KOPT-K1 (cell line): ENCODE data around the gene DACT2.
"Not testable (repeated sequence)": the region's sequence is repeated elsewhere in the genome, so short reads cannot be mapped to it uniquely, and the experiment has no call there.

ENCODE experiments used
- H3K27ac ChIP-seq: fragments of 200-600 bp; sonication (generic); 2 replicates; pipeline ENCODE4 v1.5.1; 2016; ENCODE audit warnings: antibody characterized with exemption, mild to moderate bottlenecking, low read depth, low read length; ENCODE audit not compliant: poor library complexity, severe bottlenecking
- H3K36me3 ChIP-seq: fragments of 200-600 bp; sonication (generic); 2 replicates; pipeline ENCODE4 v1.5.1; 2017; ENCODE audit warnings: antibody characterized with exemption, mild to moderate bottlenecking, low read length, moderate library complexity; ENCODE audit not compliant: insufficient read depth
- H3K9me3 ChIP-seq: fragments of 200-600 bp; sonication (generic); 2 replicates; pipeline ENCODE4 v1.5.1; 2017; ENCODE audit warnings: antibody characterized with exemption, low read length, mild to moderate bottlenecking; ENCODE audit not compliant: insufficient read depth, poor library complexity, severe bottlenecking

DACT2 gene

DNA sequence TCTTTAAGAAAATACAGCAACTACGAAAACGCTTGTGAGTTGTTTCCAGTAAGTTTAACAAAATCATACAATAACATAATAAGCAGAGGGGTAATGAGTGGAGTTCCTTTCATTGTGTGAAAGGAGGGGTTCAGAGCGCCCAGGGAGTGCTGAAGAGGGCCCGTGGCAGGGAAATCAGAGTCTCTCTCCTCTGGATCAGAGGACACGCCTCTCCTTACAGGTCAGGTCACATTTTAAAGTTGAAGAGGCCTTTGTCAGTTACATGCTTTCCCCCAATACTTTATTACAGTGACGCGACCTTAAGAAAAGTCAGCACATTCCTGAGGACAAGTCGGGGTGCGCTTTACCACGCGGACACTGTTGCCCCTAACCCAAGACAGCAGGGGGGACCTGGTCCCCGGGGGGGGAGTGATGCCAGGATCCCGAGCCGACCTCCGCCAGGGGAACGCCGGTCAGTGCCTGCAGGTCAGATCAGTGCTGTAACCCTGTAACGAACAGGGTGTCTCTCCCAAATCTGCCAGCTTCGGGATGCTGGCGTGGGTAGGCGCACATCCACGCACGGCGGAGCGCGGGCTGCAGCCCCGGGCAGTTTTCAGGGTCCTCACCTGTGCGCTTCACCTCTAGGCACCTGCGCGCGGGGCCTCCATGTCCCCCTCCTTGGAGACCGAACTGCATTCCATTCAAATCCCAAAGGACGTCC lies 848 bp downstream of the DACT2 start:
- Histone ChIP-seq H3K9me3 (peaks cover 6% of the 10 kb centered on the region), H3K36me3 (no peaks in the 10 kb centered on the region), H3K27ac (no peak overlapping the region)

DNA sequence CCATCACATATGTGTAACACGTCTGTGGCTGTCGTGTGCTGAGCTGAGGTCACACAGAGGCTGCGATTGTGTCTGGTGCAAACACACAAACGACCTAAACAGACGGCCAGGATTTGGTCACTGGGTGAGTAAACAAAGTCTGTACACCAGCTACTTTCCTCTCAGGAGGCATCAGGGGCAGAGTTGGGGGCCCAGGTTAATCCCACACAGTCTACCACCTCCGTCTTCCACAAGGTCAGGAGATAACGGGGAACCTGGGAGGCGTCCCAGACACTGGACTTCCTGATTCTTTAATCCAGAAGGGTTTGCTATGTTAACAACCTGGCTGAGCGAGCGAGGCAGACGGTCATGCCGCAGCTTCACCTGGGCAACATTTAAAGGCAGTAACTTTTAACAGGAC lies 1.5 kb downstream of the DACT2 start:
- Histone ChIP-seq H3K27ac (no peak overlapping the region), H3K9me3 (peaks cover 6% of the 10 kb centered on the region), H3K36me3 (no peaks in the 10 kb centered on the region)

DNA sequence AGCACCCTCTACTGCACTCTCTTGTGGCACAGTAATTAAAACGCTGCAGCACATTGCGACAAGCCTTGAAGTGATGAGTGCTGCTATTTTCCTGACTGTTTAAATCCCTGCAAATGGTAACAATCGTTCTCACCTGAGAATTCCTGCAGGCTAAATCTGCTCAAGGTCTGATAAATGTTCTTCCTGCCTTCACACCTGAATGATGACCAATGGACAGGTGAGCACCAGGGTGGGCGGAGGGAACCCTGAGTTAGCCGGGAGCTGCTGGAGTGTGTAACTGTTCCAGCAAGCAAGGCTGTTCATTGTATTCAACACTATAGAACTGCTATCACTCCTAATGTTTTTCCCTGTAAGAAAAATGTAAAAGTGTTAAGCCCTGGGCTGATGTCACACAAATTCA lies 4.0 kb downstream of the DACT2 start:
- no peak overlapping the region for H3K27ac ChIP-seq
- no peaks in the 10 kb centered on the region for H3K36me3 ChIP-seq
- H3K9me3 ChIP-seq: no peaks in the 10 kb centered on the region

DNA sequence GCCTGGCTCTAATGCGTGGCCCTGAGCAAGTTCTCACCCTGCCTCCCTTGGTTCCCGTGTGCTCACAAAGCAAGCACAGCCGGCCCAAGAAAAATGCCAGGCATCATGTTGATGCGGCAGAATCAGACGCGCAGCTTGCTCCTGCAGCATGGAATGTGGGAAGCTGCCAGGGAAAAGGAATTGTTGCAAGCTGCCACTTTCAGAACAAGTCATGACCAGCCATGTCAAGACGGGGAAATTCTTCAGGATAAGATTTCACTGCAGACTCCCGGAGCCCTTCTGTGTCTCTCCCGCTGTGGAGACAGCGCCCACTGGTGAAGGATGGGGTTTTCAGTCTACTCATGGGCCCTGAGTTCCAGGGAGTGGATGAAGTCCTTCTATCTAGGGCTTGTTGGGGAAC lies 4.6 kb downstream of the DACT2 start:
- no peaks in the 10 kb centered on the region for H3K9me3 ChIP-seq
- H3K27ac ChIP-seq: no peak overlapping the region

DNA sequence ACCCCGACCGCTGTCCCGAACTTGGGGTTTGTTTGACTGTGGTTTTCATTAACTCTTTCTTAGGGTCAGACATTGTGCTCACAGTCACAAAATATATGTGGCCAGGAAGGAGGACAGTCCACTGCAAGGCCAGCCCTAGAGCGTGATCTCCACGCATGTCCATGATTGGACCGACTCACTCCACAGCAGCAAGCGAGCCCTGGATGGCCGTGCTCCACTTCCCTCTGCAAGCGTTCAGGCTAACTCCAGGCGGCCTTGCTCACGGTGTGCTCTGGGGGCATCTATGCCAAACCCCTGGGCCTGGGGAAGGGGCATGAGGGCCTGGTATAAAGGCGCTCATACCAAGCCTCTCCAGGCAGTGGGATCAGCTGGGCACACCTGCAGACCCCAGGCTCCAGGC lies 5.6 kb downstream of the DACT2 start:
- H3K36me3 ChIP-seq: no peaks in the 10 kb centered on the region
- H3K27ac ChIP-seq: no peak overlapping the region
- no peaks in the 10 kb centered on the region for H3K9me3 ChIP-seq

More for the DNA sequence above, 4.6 kb downstream of the DACT2 start:
- H3K36me3 ChIP-seq: no peaks in the 10 kb centered on the region

DNA sequence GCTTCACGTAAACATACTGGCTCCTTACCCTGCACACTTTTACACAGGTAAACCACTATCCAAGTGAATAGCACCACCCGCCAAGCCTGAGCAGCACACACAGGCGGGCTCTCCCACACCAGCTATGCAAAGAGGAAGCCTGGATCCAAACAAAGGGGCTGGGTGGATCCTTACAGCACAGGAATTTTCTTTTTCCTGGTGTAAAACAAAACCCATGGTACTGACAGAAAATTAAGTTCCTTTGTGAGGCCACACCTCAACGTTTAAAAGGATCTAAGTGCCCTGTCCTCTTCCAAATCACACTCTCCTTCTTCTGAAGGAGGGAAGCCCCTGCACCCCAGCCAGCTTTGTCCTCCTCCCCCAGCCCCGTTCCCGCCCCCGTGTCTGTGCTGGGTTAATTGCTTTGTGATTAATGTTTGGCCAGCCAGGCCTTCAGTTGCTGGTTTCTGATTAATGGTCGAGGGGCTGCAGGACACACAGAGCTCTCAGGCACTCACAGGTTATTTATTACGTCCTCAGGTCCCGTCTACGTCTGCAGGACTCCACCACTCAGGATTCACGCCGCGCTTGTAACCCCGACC lies 6.1 kb downstream of the DACT2 start:
- no peaks in the 10 kb centered on the region for H3K9me3 ChIP-seq
- no peak overlapping the region for H3K27ac ChIP-seq
- H3K36me3 ChIP-seq: no peaks in the 10 kb centered on the region

DNA sequence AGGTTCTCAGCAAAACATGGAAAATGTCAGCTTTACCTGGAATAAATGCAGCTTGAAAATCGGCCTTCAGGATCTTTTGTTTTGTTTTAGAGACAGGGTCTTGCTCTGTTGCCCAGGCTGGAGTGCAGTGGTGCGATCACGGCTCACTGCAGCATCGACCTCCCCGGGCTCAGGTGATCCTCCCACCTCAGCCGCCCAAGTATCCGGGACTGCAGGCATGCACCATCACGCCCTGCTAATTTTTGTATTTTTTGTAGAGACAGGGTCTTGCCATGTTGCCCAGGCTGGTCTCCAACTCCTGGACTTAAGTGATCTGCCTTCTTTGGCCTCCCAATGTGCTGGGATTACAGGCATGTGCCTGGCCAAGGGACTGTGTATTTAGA lies 7.5 kb downstream of the DACT2 start:
- not testable (repeated sequence) for H3K9me3 ChIP-seq, H3K36me3 ChIP-seq, H3K27ac ChIP-seq

DNA sequence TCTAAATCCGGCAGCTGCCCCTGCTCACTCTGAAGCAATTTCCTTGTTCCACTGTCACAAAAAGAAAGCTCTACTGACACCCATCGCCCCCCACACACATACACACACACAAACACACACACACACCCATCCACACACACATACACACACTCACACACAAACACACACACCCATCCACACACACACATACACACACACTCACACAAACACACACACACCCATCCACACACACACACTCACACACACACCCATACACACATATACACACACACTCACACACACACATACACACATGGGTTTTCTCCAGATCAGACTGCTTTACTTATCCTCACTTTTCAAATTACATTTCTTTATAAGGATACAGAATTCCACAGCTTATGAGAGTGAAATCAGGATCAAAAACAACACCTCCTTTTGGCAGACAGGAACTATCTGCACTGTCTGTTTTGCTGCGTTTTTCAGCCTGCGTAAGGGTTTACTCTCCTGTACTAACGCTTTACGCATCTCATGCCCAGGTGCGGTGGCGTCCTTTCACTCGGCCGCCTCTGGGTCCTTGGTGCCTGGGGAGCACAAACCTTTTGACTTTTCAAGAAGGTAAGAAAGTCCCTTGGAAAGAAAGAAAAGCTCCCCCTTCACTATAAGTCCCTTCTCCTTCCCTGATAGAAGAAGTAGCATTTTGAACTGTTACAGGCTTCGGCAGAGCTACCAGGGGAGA lies 8.0 kb downstream of the DACT2 start:
- H3K9me3 ChIP-seq: no peaks in the 10 kb centered on the region
- H3K27ac ChIP-seq: no peak overlapping the region
- H3K36me3 ChIP-seq: no peaks in the 10 kb centered on the region

DNA sequence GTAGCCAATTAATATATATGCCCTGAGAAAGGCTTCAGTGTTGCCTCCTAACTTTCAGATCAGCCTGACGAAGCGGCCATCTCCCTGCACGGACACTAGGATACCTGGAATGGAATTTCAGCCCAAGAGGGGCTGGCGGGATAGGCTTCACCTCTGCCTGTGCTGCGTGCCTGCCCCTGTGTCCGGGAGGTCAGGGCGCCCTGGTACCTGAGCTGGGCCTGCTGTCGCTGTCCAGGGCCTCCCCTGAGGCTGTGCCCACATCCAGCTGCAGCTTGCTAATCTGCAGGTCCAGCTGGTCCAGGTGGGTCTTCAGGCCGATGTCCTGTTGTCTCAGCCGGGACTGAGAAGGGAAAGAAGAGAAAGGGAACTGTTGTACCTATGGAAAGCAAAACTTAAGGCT lies 8.6 kb downstream of the DACT2 start:
- Histone ChIP-seq H3K9me3 (no peaks in the 10 kb centered on the region), H3K36me3 (no peaks in the 10 kb centered on the region)

DNA sequence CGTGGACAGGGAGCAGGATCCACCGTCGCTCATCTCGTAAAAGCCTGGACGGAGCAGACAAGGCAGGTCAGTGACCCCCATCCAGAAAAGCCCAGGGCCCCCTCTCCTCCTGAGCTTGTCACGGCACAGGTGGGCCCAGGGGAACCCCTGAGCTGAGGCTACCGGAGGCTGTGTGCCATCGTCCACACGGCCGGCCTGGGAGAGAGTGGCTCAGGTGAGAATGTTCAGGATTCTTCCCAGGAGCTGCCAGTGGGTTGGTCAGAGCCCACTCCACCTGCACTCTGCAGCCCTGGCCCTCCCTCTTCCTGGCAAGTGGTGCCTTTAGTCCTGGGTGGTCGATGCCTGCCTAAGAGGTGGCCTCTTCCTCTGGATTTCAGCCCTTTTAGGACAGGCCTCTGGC lies 9.2 kb downstream of the DACT2 start:
- H3K9me3 ChIP-seq: no peaks in the 10 kb centered on the region
- H3K27ac ChIP-seq: no peak overlapping the region
- H3K36me3 ChIP-seq: no peaks in the 10 kb centered on the region

More for the DNA sequence above, 8.6 kb downstream of the DACT2 start:
- no peak overlapping the region for H3K27ac ChIP-seq

DNA sequence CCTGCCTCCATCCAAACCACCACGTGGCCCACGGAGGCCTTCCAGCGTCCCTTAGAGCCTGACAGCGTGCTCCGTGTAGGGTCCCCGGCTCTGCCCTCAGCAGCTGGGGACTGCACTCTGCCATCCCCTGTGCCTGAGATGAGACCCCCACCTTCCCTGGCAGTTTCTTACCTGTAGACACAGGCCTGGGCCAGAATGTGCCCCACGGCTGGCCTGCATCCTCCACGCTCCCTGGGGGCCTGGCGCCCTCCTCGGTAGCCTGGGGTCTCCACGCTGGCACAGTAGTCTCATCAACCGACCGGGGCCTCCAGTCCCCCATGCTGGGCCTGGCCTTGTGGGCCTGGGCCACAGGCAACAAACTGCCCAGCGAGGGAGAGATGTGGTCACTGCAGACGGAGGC lies 9.6 kb downstream of the DACT2 start:
- Histone ChIP-seq H3K36me3 (no peaks in the 10 kb centered on the region), H3K27ac (no peak overlapping the region), H3K9me3 (no peaks in the 10 kb centered on the region)

DNA sequence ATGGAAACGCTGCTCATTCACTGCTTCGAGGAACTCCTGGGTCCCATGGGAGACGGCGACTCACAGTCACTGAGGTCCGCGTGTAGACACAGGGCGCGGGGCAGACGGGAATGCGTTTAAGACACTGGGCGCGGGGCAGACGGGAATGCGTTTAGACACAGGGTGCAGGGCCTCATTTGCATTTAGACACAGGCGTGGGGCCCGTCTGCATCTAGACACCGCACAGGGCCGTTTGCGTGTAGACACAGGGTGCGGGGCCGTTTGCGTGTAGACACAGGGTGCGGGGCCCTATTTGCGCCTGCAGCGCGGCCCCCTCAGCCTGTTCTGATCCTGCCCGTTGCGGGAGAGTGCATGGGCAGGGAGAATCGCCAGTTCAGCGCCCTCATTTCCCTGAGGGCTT lies 10.4 kb downstream of the DACT2 start:
- Histone ChIP-seq H3K36me3 (no peaks in the 10 kb centered on the region), H3K27ac (no peak overlapping the region), H3K9me3 (no peaks in the 10 kb centered on the region)

DNA sequence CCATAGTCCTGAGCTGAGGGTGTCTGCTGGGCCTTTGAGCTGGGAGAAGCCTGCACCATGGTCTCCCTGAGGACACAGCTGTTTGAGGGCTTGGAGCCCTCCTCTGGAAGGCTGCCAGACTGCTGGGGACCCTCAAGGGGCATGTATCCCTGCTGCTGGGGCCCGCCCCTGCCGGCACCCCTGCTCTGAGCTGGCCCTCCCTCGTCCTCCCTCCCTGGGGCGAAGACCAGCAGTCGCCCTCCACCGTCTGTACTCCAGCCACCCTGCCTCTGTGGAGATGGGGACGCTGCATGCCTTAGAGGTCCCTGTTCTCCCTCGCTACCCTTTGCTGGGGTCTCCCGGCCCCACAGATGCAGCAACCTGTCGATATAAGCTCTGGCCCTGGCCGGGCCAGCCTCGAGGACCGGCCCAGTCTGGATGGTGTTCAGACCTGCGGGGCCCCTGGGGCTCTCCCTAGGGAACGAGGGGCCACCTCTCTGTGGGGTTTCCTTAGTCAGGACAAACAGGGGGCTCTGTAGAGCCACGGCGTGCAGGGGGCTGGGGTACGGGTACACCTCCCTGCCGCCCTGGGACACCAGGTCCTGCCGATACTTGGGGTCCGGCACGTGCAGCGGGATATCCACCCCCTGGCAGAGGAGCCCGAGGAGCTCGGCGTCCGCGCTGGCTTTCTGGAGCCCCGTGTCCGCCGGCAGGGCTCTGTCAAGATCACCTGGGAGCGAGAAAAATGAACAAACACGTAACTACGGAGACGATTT lies 11.0 kb downstream of the DACT2 start:
- no peaks in the 10 kb centered on the region for H3K36me3 ChIP-seq
- H3K27ac ChIP-seq: no peak overlapping the region
- no peaks in the 10 kb centered on the region for H3K9me3 ChIP-seq

DNA sequence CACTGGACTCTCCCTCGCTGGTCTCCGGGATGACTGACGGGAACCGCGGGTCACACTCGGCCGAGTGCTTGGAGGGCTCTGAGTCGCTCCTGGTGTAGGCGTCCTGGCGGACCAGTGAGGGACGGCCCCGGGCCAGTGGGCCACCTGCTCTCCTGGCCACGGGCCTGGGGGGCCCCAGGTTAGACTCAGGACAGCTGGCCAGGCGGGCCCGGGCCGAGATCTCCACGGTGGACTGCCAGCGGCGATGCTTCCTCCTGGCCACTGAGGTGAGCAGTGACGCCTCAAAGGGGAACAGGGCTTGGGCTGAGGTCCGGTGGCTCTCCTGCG lies 11.9 kb downstream of the DACT2 start:
- Histone ChIP-seq H3K36me3 (no peaks in the 10 kb centered on the region), H3K27ac (no peak overlapping the region), H3K9me3 (no peaks in the 10 kb centered on the region)

DNA sequence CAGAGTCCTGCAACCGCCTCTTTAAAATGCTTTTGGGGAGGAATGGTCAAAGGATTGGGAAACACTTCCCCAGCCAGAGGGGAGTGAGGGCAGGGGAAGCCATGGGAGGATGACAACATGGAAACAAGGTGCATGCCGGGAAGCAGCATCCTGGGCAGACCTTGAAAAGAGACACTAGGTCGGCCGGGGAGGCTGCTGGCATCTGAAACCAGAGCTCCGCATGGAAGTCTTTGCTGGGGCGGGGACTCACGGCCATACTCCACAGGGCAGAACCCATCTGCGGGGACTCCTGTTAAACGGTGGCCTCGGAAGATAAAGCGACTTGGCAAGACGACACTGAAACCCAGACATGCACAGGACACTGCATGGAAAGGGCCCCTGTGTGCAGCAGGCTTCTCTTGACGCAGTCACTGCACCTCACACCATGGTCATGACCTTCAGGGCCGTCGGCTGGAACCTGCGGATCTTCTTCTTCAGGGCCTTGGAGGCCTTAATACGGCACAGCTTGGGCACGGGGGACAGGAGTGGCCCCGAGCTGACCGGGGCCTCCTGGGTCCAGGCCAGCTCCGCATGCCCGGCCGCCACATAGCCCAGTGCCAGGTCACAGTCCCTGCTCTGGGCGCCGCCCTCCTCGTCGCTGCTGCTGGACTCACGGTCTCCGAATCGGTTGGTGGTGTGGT lies 12.4 kb downstream of the DACT2 start:
- no peak overlapping the region for H3K27ac ChIP-seq
- no peaks in the 10 kb centered on the region for H3K9me3 ChIP-seq
- H3K36me3 ChIP-seq: no peaks in the 10 kb centered on the region
